ENCODE data around the gene BIK.

DNA sequence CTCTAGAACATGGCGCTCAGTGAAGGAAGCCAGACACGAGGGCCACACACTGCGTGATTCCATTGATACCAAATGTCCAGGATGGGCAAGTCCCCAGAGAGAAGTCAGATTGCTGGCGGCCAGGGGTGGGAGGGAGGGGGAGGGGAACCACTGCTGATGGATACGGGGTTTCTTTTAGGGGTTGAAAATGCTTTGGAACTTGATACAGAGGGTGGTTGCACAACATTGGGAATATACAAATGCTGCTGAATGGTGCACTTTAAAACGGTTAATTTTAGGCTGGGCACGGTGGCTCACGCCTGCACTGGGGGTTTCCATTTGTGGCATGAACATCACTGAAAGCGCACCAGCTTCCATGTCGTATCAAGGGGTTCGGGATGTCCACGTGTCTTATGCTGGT lies 45.9 kb downstream of the BIK start:
- TF ChIP-seq POLR2A (IDR thresholded peaks at IDR 0.05) (no peak), CTCF (IDR thresholded peaks at IDR 0.05) (no peak)

Data from vagina (tissue), 2 donors.